SK-N-SH treated with all-trans-retinoic acid at 6 μM for 48 hours (cell line): ENCODE measurements around the gene CRTC3.

Experiments used
- GLIS3 ChIP-seq: fragments of 250-450 bp; sonication (Bioruptor Pico); IDR thresholded peaks from 2 replicates; pipeline ENCODE4 v1.5.0; 2020; ENCODE audit warnings: mild to moderate bottlenecking, moderate library complexity
- OSR1 ChIP-seq: fragments of 250-450 bp; sonication (Bioruptor Pico); IDR thresholded peaks from 2 replicates; pipeline ENCODE4 v1.8.0; 2022; ENCODE audit warnings: moderate library complexity, mild to moderate bottlenecking, inconsistent platforms
- SNAI2 ChIP-seq: fragments of 250-450 bp; sonication (Bioruptor Pico); IDR thresholded peaks from 2 replicates; pipeline ENCODE4 v1.5.0; 2020; ENCODE audit warnings: mild to moderate bottlenecking, moderate library complexity
- TOX ChIP-seq: fragments of 250-450 bp; sonication (Bioruptor Pico); IDR thresholded peaks from 2 replicates; pipeline ENCODE4 v1.8.0; 2021; ENCODE audit warnings: mild to moderate bottlenecking, moderate library complexity, borderline replicate concordance
- ZFP30 ChIP-seq: fragments of 450-650 bp; formaldehyde crosslinking; IDR thresholded peaks from 2 replicates; pipeline ENCODE4 v1.5.0; 2022; ENCODE audit warnings: mild to moderate bottlenecking, moderate library complexity
- ZNF8 ChIP-seq: fragments of 450-650 bp; formaldehyde crosslinking; IDR thresholded peaks from 2 replicates; pipeline ENCODE4 v1.5.0; 2020; ENCODE audit warnings: mild to moderate bottlenecking, moderate library complexity
- TF ChIP-seq, protein P1 (sequence below): fragments of 250-450 bp; sonication (Bioruptor Pico); IDR thresholded peaks from 2 replicates; pipeline ENCODE4 v1.8.0; 2020; ENCODE audit warnings: mild to moderate bottlenecking, moderate library complexity, borderline replicate concordance

DNA sequence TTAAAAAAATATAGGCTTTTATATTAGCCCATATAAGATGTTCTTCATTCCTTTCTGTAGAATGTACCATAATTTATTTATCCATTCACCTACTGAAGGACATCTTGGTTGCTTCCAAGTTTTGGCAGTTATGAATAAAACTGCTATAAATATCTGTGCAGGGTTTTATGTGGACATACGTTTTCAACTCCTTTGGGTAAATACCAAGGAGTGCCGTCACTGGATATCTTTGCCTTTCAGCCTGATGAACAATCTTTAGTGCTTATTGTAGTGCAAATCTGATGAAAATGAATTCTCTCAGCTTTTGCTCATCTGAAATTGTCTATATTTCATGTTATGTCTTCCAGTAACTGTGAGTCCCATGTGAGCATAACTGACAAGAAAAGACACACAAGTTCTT is 160.9 kb downstream of the CRTC3 start:
- no peak for TF ChIP-seq SNAI2 (CRISPR knock-in tag)
- TF ChIP-seq, protein P1, sequence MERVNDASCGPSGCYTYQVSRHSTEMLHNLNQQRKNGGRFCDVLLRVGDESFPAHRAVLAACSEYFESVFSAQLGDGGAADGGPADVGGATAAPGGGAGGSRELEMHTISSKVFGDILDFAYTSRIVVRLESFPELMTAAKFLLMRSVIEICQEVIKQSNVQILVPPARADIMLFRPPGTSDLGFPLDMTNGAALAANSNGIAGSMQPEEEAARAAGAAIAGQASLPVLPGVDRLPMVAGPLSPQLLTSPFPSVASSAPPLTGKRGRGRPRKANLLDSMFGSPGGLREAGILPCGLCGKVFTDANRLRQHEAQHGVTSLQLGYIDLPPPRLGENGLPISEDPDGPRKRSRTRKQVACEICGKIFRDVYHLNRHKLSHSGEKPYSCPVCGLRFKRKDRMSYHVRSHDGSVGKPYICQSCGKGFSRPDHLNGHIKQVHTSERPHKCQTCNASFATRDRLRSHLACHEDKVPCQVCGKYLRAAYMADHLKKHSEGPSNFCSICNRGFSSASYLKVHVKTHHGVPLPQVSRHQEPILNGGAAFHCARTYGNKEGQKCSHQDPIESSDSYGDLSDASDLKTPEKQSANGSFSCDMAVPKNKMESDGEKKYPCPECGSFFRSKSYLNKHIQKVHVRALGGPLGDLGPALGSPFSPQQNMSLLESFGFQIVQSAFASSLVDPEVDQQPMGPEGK, result no peak
- TF ChIP-seq ZNF8 (CRISPR knock-in tag), result no peak
- TF ChIP-seq OSR1 (CRISPR knock-in tag), result no peak
- no peak for TF ChIP-seq TOX (CRISPR knock-in tag)
- TF ChIP-seq ZFP30 (CRISPR knock-in tag), result no peak
- no peak for TF ChIP-seq GLIS3 (CRISPR knock-in tag)
